Esophagus squamous epithelium (tissue), 4 donors: ENCODE measurements around the gene NNAT.

Source experiments
- POLR2A ChIP-seq, 4 donors: fragments of 450-650 bp; IDR thresholded peaks; one replicate each; pipeline ENCODE4 v1.6.1; 2017; ENCODE audit warnings: antibody characterized with exemption in 4 of 4, mild to moderate bottlenecking in 4 of 4, moderate library complexity in 3 of 4
- TF ChIP-seq, protein P1 (sequence below), 6 experiments: fragments of 450-650 bp in 4 of 6; fragments of 200-600 bp in 2 of 6; sonication (generic) in 2 of 6; IDR thresholded peaks; one replicate each; pipeline ENCODE4 v1.5.1; 2016 to 2019; ENCODE audit warnings: antibody characterized with exemption in 6 of 6, mild to moderate bottlenecking in 4 of 6, moderate library complexity in 4 of 6

DNA sequence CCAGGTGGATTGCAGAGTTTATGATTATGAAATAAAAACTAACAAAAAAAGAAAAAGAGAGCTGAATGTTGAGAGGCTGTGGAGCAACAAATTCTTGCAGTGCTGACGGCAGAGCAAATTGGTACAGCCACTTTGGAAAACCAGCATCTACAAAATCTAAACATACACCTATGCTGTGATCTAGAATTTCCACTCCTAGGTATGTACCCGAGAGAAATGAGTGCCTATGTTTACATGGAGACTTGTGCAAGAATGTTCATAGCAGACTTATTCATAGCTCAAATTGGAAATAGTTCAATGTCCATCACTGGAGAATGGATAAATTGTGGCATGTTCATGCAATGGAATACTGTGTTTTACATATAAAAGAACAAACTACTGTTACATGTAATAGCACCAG lies 9.6 kb downstream of the NNAT start:
- TF ChIP-seq, protein P1, sequence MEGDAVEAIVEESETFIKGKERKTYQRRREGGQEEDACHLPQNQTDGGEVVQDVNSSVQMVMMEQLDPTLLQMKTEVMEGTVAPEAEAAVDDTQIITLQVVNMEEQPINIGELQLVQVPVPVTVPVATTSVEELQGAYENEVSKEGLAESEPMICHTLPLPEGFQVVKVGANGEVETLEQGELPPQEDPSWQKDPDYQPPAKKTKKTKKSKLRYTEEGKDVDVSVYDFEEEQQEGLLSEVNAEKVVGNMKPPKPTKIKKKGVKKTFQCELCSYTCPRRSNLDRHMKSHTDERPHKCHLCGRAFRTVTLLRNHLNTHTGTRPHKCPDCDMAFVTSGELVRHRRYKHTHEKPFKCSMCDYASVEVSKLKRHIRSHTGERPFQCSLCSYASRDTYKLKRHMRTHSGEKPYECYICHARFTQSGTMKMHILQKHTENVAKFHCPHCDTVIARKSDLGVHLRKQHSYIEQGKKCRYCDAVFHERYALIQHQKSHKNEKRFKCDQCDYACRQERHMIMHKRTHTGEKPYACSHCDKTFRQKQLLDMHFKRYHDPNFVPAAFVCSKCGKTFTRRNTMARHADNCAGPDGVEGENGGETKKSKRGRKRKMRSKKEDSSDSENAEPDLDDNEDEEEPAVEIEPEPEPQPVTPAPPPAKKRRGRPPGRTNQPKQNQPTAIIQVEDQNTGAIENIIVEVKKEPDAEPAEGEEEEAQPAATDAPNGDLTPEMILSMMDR (IDR thresholded peaks at IDR 0.05), result no peak
- TF ChIP-seq POLR2A (IDR thresholded peaks at IDR 0.05), result no peak
